GM12873 (cell line): ENCODE results near the gene MSL3B.

Experiments
- CTCF ChIP-seq: IDR thresholded peaks from 2 replicates; pipeline ENCODE4 v1.5.1; 2012; ENCODE audit warnings: low read depth, mild to moderate bottlenecking, moderate library complexity, low read length, control low read depth; ENCODE audit not compliant: insufficient read depth; ENCODE audit errors: missing control alignments

MSL3B gene

DNA sequence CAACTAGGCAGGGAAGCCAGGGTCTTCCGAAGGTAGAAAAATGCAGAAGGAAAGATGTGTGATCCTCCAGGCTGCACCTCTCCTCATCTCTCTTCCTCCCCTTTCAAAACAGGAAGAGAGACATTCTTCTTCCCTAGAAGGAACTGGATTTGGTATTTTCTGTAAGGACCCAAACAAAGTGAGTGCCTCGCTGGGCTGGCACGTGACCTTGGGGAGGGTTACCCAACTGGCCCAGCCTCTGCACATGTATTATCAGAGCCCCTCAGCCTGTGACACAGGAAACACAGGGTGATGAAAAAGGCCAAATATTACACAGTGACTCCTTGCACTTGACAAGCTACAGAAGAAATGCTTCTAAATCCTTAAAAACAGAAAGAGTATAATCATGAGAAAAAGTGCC is 16.1 kb downstream of the MSL3B start:
- no peak for TF ChIP-seq CTCF

DNA sequence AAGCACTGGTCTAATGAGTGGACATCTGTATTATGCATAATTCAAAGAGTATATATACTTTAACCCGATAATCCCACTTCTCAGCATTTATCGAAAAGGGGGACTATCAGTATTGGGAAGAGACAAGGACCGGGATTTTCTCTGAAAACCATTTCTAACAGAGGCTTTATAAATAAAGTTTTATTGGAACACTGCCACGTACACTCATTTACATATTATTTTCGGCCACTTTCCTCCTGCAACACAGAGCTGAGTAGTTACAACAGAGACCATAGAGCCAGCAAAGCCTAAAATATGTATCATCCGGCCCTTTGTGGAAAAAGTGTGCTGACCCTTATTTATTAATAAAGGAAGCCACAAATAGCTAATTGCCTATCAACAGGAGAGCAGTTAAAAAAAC is 17.0 kb downstream of the MSL3B start:
- TF ChIP-seq CTCF = no peak

DNA sequence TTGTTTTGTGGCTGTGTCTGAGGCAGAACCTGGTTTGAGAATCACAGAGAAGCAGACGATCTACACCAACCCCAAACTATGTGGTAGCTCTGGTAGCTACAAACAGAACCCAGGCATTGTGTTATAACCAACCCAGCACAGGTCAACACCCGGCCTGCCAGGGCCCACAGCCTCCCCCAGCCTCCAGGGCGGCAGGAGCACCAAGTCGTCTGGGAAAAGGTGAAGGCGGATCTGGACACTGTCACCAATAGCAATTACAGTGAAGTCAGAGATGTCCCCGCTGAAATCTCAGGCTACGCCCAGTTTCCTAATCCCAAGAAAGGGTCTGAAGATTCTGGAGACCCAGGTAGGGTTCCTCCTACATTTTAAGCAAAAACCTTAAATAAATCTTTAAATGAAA is 17.4 kb downstream of the MSL3B start:
- TF ChIP-seq CTCF = no peak

- no peak for TF ChIP-seq CTCF
These were observed 18.4 kb downstream of the MSL3B start for GRCh38 chr2:233849607-233850271.

DNA sequence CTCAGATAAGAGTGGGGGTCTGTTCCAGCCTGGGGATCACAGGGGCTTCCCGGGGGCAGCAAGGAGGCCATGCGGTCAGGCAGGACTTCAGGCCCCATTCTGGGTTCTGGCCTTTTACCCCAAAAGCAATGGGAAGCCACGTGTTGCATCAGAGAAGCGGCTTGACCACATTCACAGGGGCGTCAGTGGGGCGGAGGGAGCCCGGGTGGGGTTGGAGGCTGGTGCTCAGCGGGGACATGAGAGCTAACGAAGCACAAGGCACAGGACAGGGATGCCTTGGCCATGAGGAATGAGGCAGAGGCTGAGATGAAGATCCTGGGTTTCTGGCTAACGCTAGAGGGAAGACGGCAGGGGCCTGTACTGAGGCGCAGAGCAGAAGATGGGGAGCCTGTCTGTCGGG is 19.9 kb downstream of the MSL3B start:
- no peak for TF ChIP-seq CTCF

DNA sequence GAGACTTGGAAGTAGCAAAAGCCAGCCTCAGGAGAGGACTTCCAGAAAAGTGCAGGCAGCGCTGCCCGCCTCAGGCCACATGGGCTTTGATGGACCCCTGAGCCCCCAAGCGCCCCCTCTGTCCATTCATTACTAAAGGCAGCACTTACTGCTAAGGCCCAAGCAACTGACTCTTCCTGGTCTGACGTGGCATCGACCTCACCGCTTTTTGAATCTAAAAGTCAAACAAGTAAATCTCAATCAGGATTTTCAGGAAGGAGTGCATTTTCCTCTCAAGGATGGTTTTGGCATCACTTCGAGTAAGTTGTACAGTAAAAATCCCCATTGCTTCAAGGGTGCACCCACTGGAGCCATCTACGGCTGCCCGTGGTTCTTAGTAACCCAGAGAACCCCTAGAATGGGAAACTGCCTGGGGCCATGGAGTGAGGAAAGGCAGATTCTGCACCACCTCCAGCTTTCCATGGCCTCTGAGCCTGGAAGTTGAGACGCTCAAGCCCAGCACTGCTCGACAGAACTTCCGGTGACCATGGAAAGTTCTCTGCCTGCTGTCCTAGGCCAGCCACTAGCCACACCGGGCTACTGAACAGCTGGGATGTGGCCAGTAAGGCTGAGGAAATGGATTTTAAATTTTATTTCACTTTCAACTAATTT is 20.8 kb downstream of the MSL3B start:
- no peak for TF ChIP-seq CTCF

DNA sequence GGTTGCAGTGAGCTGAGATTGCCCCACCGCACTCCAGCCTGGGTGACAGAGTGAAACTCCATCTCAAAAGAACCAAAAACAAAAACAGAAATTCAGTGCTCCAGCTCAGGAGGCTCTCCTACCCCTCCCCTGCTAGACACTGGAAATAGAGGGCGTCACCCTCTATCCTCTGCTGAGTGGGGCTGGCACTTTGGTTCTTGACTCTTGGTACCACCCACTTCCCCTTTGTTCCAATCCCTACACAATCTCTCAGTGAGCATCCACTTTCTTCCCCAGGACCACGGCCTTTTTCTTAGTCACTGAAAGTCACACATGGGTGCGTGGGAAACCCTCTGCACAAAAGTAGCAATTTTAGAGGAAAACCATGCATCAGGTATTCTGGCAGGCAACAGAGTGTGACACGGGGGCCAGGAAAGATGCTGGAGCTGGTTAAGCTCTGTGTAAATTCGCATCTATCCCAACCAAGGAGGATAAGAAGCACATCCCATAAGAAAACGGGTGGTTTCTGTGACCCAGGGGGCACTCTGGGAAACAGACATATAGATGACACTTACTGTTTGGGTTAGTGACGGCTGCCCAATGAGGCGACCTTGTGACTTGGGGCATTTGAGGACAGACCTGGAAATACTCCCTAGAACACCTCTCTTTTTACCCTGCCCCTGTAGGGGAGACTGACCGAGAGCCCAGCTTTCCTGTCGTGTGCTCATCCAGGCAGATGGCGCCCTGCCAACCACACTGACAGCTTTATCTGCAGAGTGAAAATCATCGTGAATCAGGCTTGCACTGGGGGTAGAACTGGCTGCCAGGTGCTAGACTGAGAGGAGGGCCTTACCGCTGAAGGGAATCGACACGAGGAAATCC is 21.6 kb downstream of the MSL3B start:
- TF ChIP-seq CTCF = no peak
